ENCODE results near the gene TEX2. TPM values are rescaled to one million over a fixed set of nuclear protein-coding genes. Genes with fewer than 3 reads are reported as not detected.
"Not testable (repeated sequence)": the region's sequence is repeated elsewhere in the genome, so short reads cannot be mapped to it uniquely, and the experiment has no call there.

Gene TEX2
- total RNA-seq, 1 donor from 2014 or later: 23.7 TPM

- DNase-seq: no peak
Observed at GRCh38 chr17:64236827-64237403, 26.1 kb downstream of the TEX2 start.

DNA sequence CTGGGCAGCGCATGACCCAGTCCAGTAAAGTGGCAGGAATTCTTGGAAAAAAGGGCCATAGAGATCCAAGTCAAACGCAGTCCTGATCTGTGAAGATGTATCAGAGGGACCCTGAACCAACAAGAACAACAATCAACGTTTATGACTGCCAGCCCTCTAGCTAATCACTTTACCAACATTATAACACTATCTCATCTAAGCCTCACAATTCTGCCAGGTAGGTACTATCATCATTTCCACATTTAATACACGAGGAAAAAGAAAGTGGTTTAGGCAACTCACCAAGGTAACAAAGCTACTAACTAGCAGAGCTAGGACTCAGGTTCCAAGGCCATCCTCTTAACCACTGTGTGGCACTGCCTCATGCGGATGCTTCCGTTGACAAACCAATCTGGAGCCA, 28.1 kb downstream of the TEX2 start:
- no peak for DNase-seq

GRCh38 chr17:64232466-64233262, 30.4 kb downstream of the TEX2 start:
- DNase-seq: no peak

DNA sequence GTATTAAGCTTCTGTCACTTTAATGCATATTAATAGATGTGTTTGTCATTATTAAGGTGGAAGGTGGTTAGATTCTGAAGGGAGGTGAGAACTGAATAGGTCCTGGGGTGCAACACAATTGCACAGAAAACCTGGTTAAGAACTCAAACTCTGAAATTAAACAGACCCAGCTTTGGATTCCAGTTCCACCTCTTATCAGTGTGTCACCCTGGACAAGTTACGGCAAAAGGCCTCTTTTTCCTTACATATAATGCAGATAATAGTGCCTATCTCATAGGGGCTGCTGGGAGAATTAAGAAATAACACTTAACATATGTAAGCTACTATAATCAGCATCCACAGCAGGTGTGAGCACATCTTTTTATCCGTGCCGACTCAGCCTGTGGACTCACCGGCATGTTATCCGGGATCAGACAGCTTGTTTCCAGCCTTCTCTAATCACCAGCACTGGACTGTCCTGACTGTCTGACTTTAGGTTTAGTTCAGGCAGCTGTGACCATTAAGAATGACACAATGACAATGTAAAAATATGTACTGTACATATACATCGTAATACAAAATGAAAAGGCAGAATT, 31.4 kb downstream of the TEX2 start:
- no peak for DNase-seq

DNA sequence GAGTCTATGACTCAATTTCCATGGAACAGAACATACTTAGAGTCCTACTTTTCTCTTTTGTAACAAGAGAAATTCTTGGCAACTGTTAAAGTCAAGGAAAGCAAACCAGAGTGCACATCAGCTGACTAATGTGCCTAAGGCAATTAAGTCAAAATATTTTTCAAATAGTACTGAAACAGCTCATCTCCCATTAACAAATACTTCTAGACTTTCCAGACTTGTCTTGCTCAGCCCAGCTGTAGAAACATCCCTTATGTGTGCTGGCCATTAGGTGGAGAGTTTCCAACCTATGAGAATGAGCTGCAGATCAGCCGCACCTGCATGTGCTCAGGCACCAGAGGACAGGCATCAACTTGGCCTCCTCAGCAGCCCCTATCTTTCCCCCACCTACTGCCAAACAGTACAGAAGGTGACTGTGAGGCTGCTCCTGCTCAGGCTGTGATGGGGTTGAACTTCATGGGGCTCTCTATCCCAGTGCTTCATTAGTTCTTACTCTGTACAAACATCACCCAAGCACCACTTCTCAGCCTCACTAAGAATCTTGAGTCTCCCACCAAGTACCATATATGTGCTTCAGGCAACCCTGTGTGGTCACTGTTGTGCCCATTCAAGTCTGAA, 32.2 kb downstream of the TEX2 start:
- DNase-seq: no peak

DNA sequence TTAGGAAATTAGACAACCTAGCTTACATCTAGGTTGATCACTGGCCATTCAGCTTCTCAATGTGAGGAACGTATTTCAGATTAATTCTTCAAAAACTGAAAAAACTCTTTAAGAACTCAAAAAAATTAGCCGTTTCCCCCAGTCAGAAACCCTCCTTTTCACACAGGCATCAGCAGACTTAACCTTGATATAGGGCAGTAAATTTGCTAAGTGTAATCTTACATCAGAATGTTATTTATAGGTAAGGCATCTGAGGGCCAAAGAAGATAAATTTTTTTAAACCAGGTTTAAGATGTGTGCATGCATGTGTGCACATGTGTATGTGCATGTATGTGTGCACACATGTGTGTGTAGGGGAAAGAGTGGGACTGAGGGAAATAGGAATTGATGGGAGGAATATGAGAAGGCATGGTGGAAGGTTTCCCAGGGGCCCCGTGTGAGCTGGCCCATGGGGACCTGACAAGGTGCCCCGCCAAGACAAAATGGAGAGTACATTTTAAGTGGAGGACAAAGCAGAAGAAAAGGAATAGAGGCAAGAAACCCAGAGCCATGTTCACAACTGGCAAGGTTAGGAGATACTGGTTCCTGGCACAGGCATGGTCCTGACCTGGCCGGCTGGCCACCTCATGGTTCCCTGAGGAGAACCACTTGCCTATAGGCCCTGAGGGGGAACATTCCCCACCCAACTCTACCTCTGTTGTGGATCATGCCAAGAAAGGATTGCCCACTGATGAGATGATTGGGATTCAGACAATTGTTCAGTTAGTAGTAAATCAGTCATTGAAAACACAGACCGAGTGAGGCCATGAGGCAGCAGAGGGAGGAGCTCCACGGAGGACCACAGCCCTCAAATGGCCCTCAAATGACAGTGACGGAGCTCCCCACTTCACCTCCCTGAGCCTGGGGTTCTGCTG, 33.0 kb downstream of the TEX2 start:
- no peak for DNase-seq

DNA sequence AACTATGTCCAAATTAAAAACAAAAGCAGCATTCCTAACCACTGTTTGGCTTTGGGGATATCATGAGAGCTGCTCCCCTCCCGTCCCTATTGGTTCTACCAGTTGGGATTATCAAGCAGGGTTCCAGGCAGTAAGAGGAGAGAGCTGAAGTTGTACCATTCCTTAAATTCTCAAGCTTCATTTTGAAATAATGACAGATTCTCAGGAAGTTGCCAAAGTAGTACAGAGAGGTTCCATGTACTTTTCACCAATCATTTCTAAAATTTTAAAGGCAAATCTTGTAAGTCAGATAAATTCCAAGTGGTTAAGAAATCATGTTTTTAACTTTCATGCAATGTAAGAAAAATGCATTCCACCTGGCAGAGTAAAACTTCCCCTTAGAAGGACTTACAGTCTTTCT, 36.9 kb downstream of the TEX2 start:
- no peak for DNase-seq

- no peak for DNase-seq
Observed at GRCh38 chr17:64225410-64225809, 37.6 kb downstream of the TEX2 start.

- no peak for DNase-seq
Observed at GRCh38 chr17:64223931-64224629, 39.0 kb downstream of the TEX2 start.

DNA sequence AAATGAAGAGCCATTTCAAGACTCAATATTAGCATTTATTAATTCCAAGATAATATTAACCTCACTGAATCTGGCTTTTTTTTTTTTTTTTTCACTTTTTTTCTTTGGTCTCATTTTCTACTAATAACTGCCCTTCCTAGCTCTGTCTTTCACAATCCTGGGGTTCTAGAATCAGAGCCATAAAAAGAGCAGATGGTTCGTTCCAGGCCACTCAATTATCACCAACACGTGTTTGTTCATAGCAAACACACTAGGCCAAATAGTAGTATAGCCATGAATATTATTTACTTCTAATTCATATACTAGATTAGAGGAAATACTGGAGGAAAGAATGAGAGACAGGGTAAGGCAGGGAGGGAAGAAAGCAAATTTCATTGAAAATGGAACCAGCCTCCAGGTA, 39.8 kb downstream of the TEX2 start:
- no peak for DNase-seq

GRCh38 chr17:64221679-64222078, 41.4 kb downstream of the TEX2 start:
- DNase-seq: no peak

DNA sequence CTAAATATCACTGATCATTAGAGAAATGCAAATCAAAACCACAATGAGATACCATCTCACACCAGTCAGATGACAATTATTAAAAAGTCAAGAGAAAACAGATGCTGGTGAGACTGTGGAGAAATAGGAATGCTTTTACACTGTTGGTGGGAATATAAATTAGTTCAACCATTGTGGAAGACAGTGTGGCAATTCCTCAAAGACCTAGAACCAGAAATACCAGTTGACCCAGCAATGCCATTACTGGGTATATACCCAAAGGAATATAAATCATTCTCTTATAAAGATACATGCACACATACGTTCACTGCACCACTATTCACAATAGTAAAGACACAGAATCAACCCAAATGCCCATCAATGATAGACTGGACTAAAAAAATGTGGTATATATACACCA, 42.5 kb downstream of the TEX2 start:
- DNase-seq: not testable (repeated sequence)

- DNase-seq: no peak
Observed at GRCh38 chr17:64219571-64219970, 43.5 kb downstream of the TEX2 start.

- no peak for DNase-seq
Observed at GRCh38 chr17:64218066-64218465, 45.0 kb downstream of the TEX2 start.

DNA sequence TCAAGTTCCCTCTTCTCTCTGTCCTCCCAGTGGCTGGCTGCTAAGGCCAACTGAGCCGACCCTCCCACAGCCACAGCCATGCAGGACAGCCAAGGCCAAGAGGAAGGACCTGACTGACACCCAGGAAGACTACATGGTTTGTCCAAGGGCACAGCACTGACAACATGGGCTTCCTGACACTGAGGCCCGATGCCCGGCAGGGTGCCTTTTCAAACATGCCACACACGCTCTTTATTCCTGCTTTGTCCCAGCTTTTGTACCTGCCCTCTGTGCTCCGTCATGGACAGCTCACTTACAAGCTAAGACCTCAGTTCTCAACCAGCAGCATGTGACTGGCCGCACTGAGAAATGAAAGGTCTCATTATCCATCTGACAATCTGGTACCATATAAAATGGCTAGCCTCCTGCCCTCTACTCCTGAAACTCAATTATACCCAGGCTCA, 45.8 kb downstream of the TEX2 start:
- DNase-seq: no peak

DNA sequence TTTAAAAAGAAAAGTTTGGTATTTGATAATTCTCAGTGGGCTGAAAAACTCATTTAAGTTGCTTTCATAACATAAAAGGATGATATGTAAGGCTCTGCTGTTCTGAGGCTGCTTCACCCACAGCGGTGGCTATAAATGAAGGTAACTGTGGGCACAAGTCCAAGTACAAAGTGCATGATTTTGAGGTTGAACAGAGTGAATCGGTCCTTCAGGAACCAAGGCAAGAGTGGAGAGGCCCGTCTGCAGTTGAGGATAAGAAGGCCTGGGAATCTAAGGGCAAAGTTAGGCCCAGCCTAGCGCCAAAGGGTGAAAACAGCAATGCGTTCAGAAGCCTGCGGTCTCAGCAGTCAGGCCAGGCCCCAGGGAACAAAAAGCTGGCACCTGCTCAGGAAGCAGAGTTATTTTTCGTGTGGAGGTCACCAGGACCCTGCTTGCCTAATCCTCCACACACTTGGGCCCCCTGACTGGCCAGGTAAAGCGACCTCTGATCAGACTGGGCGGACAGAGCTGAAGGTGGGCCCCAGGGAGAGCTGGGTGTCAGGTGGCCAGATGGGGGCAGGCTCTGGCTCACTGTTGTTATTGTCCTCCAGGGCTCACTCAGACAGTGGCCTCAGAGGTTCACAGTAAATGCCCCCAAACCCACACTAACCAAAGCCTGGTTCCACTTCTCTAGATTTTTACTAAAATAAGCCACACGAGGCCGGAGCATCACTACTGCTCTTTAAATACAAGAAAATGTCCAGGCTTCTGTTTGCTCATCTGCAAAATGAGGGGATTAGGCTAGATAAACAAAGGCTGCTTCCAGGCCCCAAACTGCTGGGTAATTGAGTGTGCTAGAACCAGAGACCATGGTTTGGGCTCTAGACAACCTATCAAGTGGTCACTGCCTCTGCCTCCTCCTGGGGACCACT, 46.5 kb downstream of the TEX2 start:
- no peak for DNase-seq

- DNase-seq: no peak
Observed at GRCh38 chr17:64216000-64216337, 47.1 kb downstream of the TEX2 start.

GRCh38 chr17:64214950-64215349, 48.1 kb downstream of the TEX2 start:
- DNase-seq: no peak

- DNase-seq: no peak
Observed at GRCh38 chr17:64213995-64214811, 48.9 kb downstream of the TEX2 start.

GRCh38 chr17:64212122-64212521, 50.9 kb downstream of the TEX2 start:
- no peak for DNase-seq
